Putamen (tissue), 1 donor: ENCODE measurements around the gene KLHL40.
A peak's percentile ranks its signal among the peaks of the same experiment; 100 is the strongest.

Experiments used
- DNase-seq: peaks from one replicate; pipeline ENCODE4 v3.0.0-alpha.2; 2016; ENCODE audit warnings: low spot score

KLHL40 gene

GRCh38 chr3:42723219-42723618 lies 37.9 kb downstream of the KLHL40 start:
- peak; percentile 75 for DNase-seq

- peak; percentile 86 for DNase-seq
These were observed 40.1 kb downstream of the KLHL40 start for GRCh38 chr3:42725454-42725853.

GRCh38 chr3:42728056-42728455 lies 42.7 kb downstream of the KLHL40 start:
- DNase-seq = peak; percentile 83

GRCh38 chr3:42728668-42729364 lies 43.5 kb downstream of the KLHL40 start:
- no peak for DNase-seq

GRCh38 chr3:42729404-42730145 lies 44.2 kb downstream of the KLHL40 start:
- no peak for DNase-seq

GRCh38 chr3:42730294-42730693 lies 45.0 kb downstream of the KLHL40 start:
- no peak for DNase-seq

GRCh38 chr3:42730706-42731420 lies 45.5 kb downstream of the KLHL40 start:
- DNase-seq = no peak

- no peak for DNase-seq
These were observed 46.3 kb downstream of the KLHL40 start for GRCh38 chr3:42731476-42732195.

GRCh38 chr3:42732196-42732828 lies 47.0 kb downstream of the KLHL40 start:
- DNase-seq = peak; percentile 96

- peak; percentile 53 for DNase-seq
These were observed 47.6 kb downstream of the KLHL40 start for GRCh38 chr3:42732829-42733459.

GRCh38 chr3:42733501-42734262 lies 48.3 kb downstream of the KLHL40 start:
- peak; percentile 96 for DNase-seq

- DNase-seq = no peak
These were observed 49.0 kb downstream of the KLHL40 start for GRCh38 chr3:42734263-42734860.

GRCh38 chr3:42735019-42735418 lies 49.7 kb downstream of the KLHL40 start:
- no peak for DNase-seq

GRCh38 chr3:42735615-42736014 lies 50.3 kb downstream of the KLHL40 start:
- no peak for DNase-seq

- DNase-seq = no peak
These were observed 50.7 kb downstream of the KLHL40 start for GRCh38 chr3:42736081-42736480.

- no peak for DNase-seq
These were observed 51.2 kb downstream of the KLHL40 start for GRCh38 chr3:42736531-42736930.

- DNase-seq = peak; percentile 93
These were observed 54.2 kb downstream of the KLHL40 start for GRCh38 chr3:42739401-42740158.

- DNase-seq = no peak
These were observed 56.5 kb downstream of the KLHL40 start for GRCh38 chr3:42741796-42742195.
